Left forelimb (tissue), 1 donor: Measurements from ENCODE around the gene NOTCH1.
A peak's percentile ranks its signal among the peaks of the same experiment; 100 is the strongest.

ENCODE experiments used
- DNase-seq: peaks from one replicate; pipeline ENCODE4 v3.0.0-alpha.2; 2018; ENCODE audit warnings: low spot score

Gene NOTCH1

GRCh38 chr9:136499935-136500910, 45.6 kb downstream of the NOTCH1 start:
- DNase-seq, result no peak

GRCh38 chr9:136499071-136499934, 46.5 kb downstream of the NOTCH1 start:
- no peak for DNase-seq

GRCh38 chr9:136497916-136498695, 47.7 kb downstream of the NOTCH1 start:
- DNase-seq, result no peak

- DNase-seq, result no peak
Observed at GRCh38 chr9:136496801-136497620, 48.8 kb downstream of the NOTCH1 start.

- no peak for DNase-seq
Observed at GRCh38 chr9:136496181-136496580, 49.7 kb downstream of the NOTCH1 start.

GRCh38 chr9:136495238-136495800, 50.5 kb downstream of the NOTCH1 start:
- no peak for DNase-seq

- no peak for DNase-seq
Observed at GRCh38 chr9:136494531-136495215, 51.2 kb downstream of the NOTCH1 start.

- DNase-seq, result no peak
Observed at GRCh38 chr9:136494012-136494411, 51.8 kb downstream of the NOTCH1 start.

- DNase-seq, result no peak
Observed at GRCh38 chr9:136493567-136493971, 52.3 kb downstream of the NOTCH1 start.

GRCh38 chr9:136492978-136493522, 52.8 kb downstream of the NOTCH1 start:
- no peak for DNase-seq

- no peak for DNase-seq
Observed at GRCh38 chr9:136489731-136490130, 56.1 kb downstream of the NOTCH1 start.

- no peak for DNase-seq
Observed at GRCh38 chr9:136488247-136489214, 57.3 kb downstream of the NOTCH1 start.

GRCh38 chr9:136487672-136488071, 58.2 kb downstream of the NOTCH1 start:
- DNase-seq, result no peak

GRCh38 chr9:136486823-136487620, 58.8 kb downstream of the NOTCH1 start:
- DNase-seq, result no peak

GRCh38 chr9:136486131-136486530, 59.7 kb downstream of the NOTCH1 start:
- DNase-seq, result no peak

GRCh38 chr9:136485049-136486045, 60.5 kb downstream of the NOTCH1 start:
- DNase-seq, result peak; percentile 89
